CD4-positive, alpha-beta T cell (primary cell): Measurements from ENCODE around the gene HIVEP1. TPM values are rescaled to one million over a fixed set of nuclear protein-coding genes. Genes with fewer than 3 reads are reported as not detected.
A peak's percentile ranks its signal among the peaks of the same experiment; 100 is the strongest.
"Not testable (repeated sequence)": the region's sequence is repeated elsewhere in the genome, so short reads cannot be mapped to it uniquely, and the experiment has no call there.

ENCODE experiments used
- ATAC-seq: fragments of 200-7000 bp; cut with Tn5 transposase; one replicate; pipeline ENCODE4 v1.10.0; 2022; ENCODE audit warnings: mild to moderate bottlenecking; ENCODE audit not compliant: poor library complexity
- CTCF ChIA-PET: fragments of 350-600 bp; sonication (Branson Sonifier 250); formaldehyde crosslinking; loops from one replicate; lab custom pipeline; 2021; ENCODE audit warnings: antibody characterized with exemption, inconsistent platforms; lab: Charles Lee
- POLR2A ChIA-PET: fragments of 350-600 bp; sonication (Branson Sonifier 250); formaldehyde crosslinking; loops from one replicate; lab custom pipeline; 2021; ENCODE audit warnings: antibody characterized with exemption, inconsistent platforms; lab: Charles Lee
- DNase-seq, 14 experiments: peaks; one replicate each; pipeline ENCODE4 v3.0.0-alpha.2; 2013 to 2020; ENCODE audit warnings: mixed read lengths in 2 of 14
- H3K27ac ChIP-seq, 2 donors: one replicate each; pipeline versions ENCODE4 v1.5.1 to v1.7.0; 2013; ENCODE audit warnings: low read length in 2 of 2, low read depth in 1 of 2, mild to moderate bottlenecking in 1 of 2
- H3K27me3 ChIP-seq, 2 experiments: 1 replicate in 1 of 2; 2 replicates in 1 of 2; pipeline versions ENCODE4 v1.6.1 to v1.7.0; 2013; ENCODE audit warnings: low read length in 2 of 2, control low read depth in 1 of 2, mild to moderate bottlenecking in 1 of 2, moderate library complexity in 1 of 2; ENCODE audit not compliant: insufficient read depth in 2 of 2, control insufficient read depth in 1 of 2
- H3K36me3 ChIP-seq: one replicate; pipeline ENCODE4 v1.6.1; 2013; ENCODE audit warnings: low read length, control low read depth; ENCODE audit not compliant: insufficient read depth
- H3K4me1 ChIP-seq: one replicate; pipeline ENCODE4 v1.6.1; 2013; ENCODE audit warnings: low read length, control low read depth; ENCODE audit not compliant: insufficient read depth
- H3K4me3 ChIP-seq: one replicate; pipeline ENCODE4 v1.5.1; 2013; ENCODE audit warnings: mild to moderate bottlenecking, low read length, moderate library complexity
- H3K9me3 ChIP-seq, 2 experiments: 1 replicate in 1 of 2; 2 replicates in 1 of 2; pipeline versions ENCODE4 v1.6.1 to v1.7.0; 2013; ENCODE audit warnings: low read length in 2 of 2, mild to moderate bottlenecking in 2 of 2, control low read depth in 1 of 2, moderate library complexity in 1 of 2; ENCODE audit not compliant: control insufficient read depth in 1 of 2, insufficient read depth in 1 of 2
- H3K27ac Mint-ChIP-seq: one replicate; pipeline ENCODE4 v1.8.0; 2020; ENCODE audit warnings: mixed read lengths
- H3K27me3 Mint-ChIP-seq: one replicate; pipeline ENCODE4 v1.8.0; 2021; ENCODE audit warnings: mixed read lengths
- H3K36me3 Mint-ChIP-seq: one replicate; pipeline ENCODE4 v1.8.0; 2021; ENCODE audit warnings: low read depth, mixed read lengths
- H3K4me1 Mint-ChIP-seq: one replicate; pipeline ENCODE4 v1.8.0; 2021; ENCODE audit warnings: low read depth, mixed read lengths
- H3K4me3 Mint-ChIP-seq: one replicate; pipeline ENCODE4 v1.8.0; 2020; ENCODE audit warnings: mild to moderate bottlenecking, mixed read lengths
- H3K9me3 Mint-ChIP-seq: one replicate; pipeline ENCODE4 v1.8.0; 2020; ENCODE audit warnings: mixed read lengths
- CTCF ChIP-seq: fragments of 200-600 bp; IDR thresholded peaks from one replicate; pipeline ENCODE4 v1.8.0; 2022; ENCODE audit warnings: antibody characterized with exemption, mild to moderate bottlenecking
- intact Hi-C, 2 experiments: fragments of 100-400 bp; cut with DNase I in 1 of 2; cut with micrococcal nuclease in 1 of 2; formaldehyde crosslinking; loops; one replicate each; pipeline versions ENCODE4 v1.15.1 to v1.9.0; 2023 to 2025; cut with DNase I, micrococcal nuclease
- total RNA-seq, 174 experiments: library from RNA in 2 of 174; stranded (reverse) in 2 of 174; gene quantifications; one replicate each; pipeline ENCODE4 v1.2.3 and lab custom pipeline; 2021 to 2026

Gene HIVEP1
- total RNA-seq, 2 experiments from 2014 or later, result 76.3 to 78.8 TPM

- Histone ChIP-seq H3K9me3 (no peaks in the 10 kb centered on the region), H3K4me1 (no peaks in the 10 kb centered on the region), H3K36me3 (peaks cover 4% of the 10 kb centered on the region), H3K27ac (no peak overlapping the region), H3K4me3 (no peak overlapping the region), H3K27me3 (no peaks in the 10 kb centered on the region)
- TF ChIP-seq CTCF, result no peak
- Mint-ChIP-seq H3K36me3 (peaks cover 37% of the 10 kb centered on the region), H3K27ac (no peak overlapping the region), H3K4me1 (peaks cover 15% of the 10 kb centered on the region), H3K9me3 (no peaks in the 10 kb centered on the region), H3K27me3 (no peaks in the 10 kb centered on the region), H3K4me3 (no peak overlapping the region)
- CTCF ChIA-PET, result no interaction called here
- no peak for ATAC-seq
- no peak for DNase-seq
- POLR2A ChIA-PET, result no interaction called here
- intact Hi-C loops, result loop anchor here in 1 of 2 experiments (5.0 kb wide), 1 partner anchor 440 kb away; no protein-coding TSS in a partner anchor
Observed at GRCh38 chr6:12152023-12152970, 140.2 kb downstream of the HIVEP1 start.

GRCh38 chr6:12155769-12156168 lies 143.7 kb downstream of the HIVEP1 start:
- H3K27me3 Mint-ChIP-seq, H3K9me3 ChIP-seq, H3K4me1 ChIP-seq, H3K27ac Mint-ChIP-seq, H3K36me3 ChIP-seq, H3K4me3 Mint-ChIP-seq, intact Hi-C loops, H3K9me3 Mint-ChIP-seq, POLR2A ChIA-PET, H3K27ac ChIP-seq, DNase-seq, H3K4me3 ChIP-seq, H3K27me3 ChIP-seq, ATAC-seq: not testable (repeated sequence)
- H3K36me3 Mint-ChIP-seq, result peaks cover 34% of the 10 kb centered on the region
- CTCF ChIA-PET, result interaction anchor here (0.6 kb wide), 1 partner anchor 572 kb away, joined by 4 read pairs; no protein-coding TSS in a partner anchor
- H3K4me1 Mint-ChIP-seq, result peaks cover 15% of the 10 kb centered on the region

- ChIA-PET POLR2A (no interaction called here), CTCF (no interaction called here)
- DNase-seq (no peak), ATAC-seq (no peak)
- H3K4me3 ChIP-seq, result no peak overlapping the region
- H3K27ac Mint-ChIP-seq, result no peak overlapping the region
- H3K9me3 Mint-ChIP-seq, result no peaks in the 10 kb centered on the region
- H3K9me3 ChIP-seq, result no peaks in the 10 kb centered on the region
- no peak overlapping the region for H3K27ac ChIP-seq
- intact Hi-C loops, result no loop called here
- TF ChIP-seq CTCF, result peak; percentile 14
- H3K4me1 Mint-ChIP-seq, result peaks cover 45% of the 10 kb centered on the region
- no peaks in the 10 kb centered on the region for H3K27me3 Mint-ChIP-seq
- H3K36me3 ChIP-seq, result peaks cover 10% of the 10 kb centered on the region
- H3K4me1 ChIP-seq, result peaks cover 9% of the 10 kb centered on the region
- peaks cover 64% of the 10 kb centered on the region for H3K36me3 Mint-ChIP-seq
- no peak overlapping the region for H3K4me3 Mint-ChIP-seq
- no peaks in the 10 kb centered on the region for H3K27me3 ChIP-seq
Observed at GRCh38 chr6:12158686-12159415, 146.7 kb downstream of the HIVEP1 start.
